WERI-Rb-1 (cell line): ENCODE measurements around the gene SIAH1.

Experiments used
- DNase-seq: peaks from one replicate; pipeline ENCODE4 v3.0.0-alpha.2; 2020
- H3K27ac ChIP-seq: fragments of 250-450 bp; sonication (Bioruptor Pico); 2 replicates; pipeline ENCODE4 v1.5.1; 2020; ENCODE audit warnings: mild to moderate bottlenecking, moderate library complexity
- H3K27me3 ChIP-seq: fragments of 250-450 bp; sonication (Bioruptor Pico); 2 replicates; pipeline ENCODE4 v1.5.1; 2021; ENCODE audit warnings: mild to moderate bottlenecking, low read depth, moderate library complexity; ENCODE audit not compliant: insufficient read depth, severe bottlenecking
- H3K36me3 ChIP-seq: fragments of 250-450 bp; sonication (Bioruptor Pico); 2 replicates; pipeline ENCODE4 v1.5.1; 2020; ENCODE audit warnings: mild to moderate bottlenecking, moderate library complexity
- H3K4me3 ChIP-seq: 2 replicates; pipeline ENCODE4 v1.5.1; 2011; ENCODE audit warnings: low read depth, mild to moderate bottlenecking, control low read depth, low read length
- H3K9me3 ChIP-seq: fragments of 250-450 bp; sonication (Bioruptor Pico); 2 replicates; pipeline ENCODE4 v1.5.1; 2021; ENCODE audit warnings: mild to moderate bottlenecking, moderate library complexity; ENCODE audit not compliant: severe bottlenecking
- CTCF ChIP-seq: IDR thresholded peaks from 2 replicates; pipeline ENCODE4 v1.5.1; 2011; ENCODE audit warnings: low read depth, mild to moderate bottlenecking, control low read depth, inconsistent platforms, low read length

Gene SIAH1

GRCh38 chr16:48395375-48395774, 10.2 kb upstream of the SIAH1 start:
- H3K27ac ChIP-seq = no peak overlapping the region
- no peaks in the 10 kb centered on the region for H3K9me3 ChIP-seq
- no peak for TF ChIP-seq CTCF
- no peaks in the 10 kb centered on the region for H3K36me3 ChIP-seq
- H3K27me3 ChIP-seq = no peaks in the 10 kb centered on the region
- DNase-seq = no peak
- H3K4me3 ChIP-seq = no peak overlapping the region

GRCh38 chr16:48394355-48394703, 9.1 kb upstream of the SIAH1 start:
- no peak for TF ChIP-seq CTCF
- no peak for DNase-seq
- H3K27ac ChIP-seq = no peak overlapping the region

GRCh38 chr16:48393485-48394354, 8.5 kb upstream of the SIAH1 start:
- H3K27me3 ChIP-seq = no peaks in the 10 kb centered on the region
- H3K4me3 ChIP-seq = no peak overlapping the region
- no peak for TF ChIP-seq CTCF
- H3K27ac ChIP-seq = no peak overlapping the region
- H3K36me3 ChIP-seq = no peaks in the 10 kb centered on the region
- DNase-seq = peak; percentile 16
- no peaks in the 10 kb centered on the region for H3K9me3 ChIP-seq

More at GRCh38 chr16:48394355-48394703, 9.1 kb upstream of the SIAH1 start:
- H3K9me3 ChIP-seq = no peaks in the 10 kb centered on the region
- H3K36me3 ChIP-seq = no peaks in the 10 kb centered on the region
- no peaks in the 10 kb centered on the region for H3K27me3 ChIP-seq
- no peak overlapping the region for H3K4me3 ChIP-seq

- H3K36me3 ChIP-seq = no peaks in the 10 kb centered on the region
- H3K9me3 ChIP-seq = no peaks in the 10 kb centered on the region
- no peak for TF ChIP-seq CTCF
- H3K4me3 ChIP-seq = no peak overlapping the region
- no peak overlapping the region for H3K27ac ChIP-seq
- no peak for DNase-seq
- H3K27me3 ChIP-seq = no peaks in the 10 kb centered on the region
Measured at GRCh38 chr16:48392407-48392806, 7.2 kb upstream of the SIAH1 start.

GRCh38 chr16:48386559-48387312, 1.5 kb upstream of the SIAH1 start:
- no peak overlapping the region for H3K27ac ChIP-seq
- no peak for TF ChIP-seq CTCF
- H3K9me3 ChIP-seq = no peaks in the 10 kb centered on the region
- no peak overlapping the region for H3K4me3 ChIP-seq
- DNase-seq = no peak
- H3K27me3 ChIP-seq = no peaks in the 10 kb centered on the region
- peaks cover 2% of the 10 kb centered on the region; the same call in 1 of the 2 replicates for H3K36me3 ChIP-seq
